HG03060 (cell line): ENCODE results near the gene FOXP1.

Experiments used
- ATAC-seq: cut with Tn5 transposase; IDR thresholded peaks from one replicate; pipeline ENCODE4 v1.9.1; 2021; ENCODE audit warnings: low read depth, moderate number of reproducible peaks; ENCODE audit not compliant: unreplicated experiment

The FOXP1 gene

GRCh38 chr3:71075494-71075893 is 508.0 kb downstream of the FOXP1 start:
- no peak for ATAC-seq

GRCh38 chr3:71074423-71074822 is 509.1 kb downstream of the FOXP1 start:
- ATAC-seq = no peak

DNA sequence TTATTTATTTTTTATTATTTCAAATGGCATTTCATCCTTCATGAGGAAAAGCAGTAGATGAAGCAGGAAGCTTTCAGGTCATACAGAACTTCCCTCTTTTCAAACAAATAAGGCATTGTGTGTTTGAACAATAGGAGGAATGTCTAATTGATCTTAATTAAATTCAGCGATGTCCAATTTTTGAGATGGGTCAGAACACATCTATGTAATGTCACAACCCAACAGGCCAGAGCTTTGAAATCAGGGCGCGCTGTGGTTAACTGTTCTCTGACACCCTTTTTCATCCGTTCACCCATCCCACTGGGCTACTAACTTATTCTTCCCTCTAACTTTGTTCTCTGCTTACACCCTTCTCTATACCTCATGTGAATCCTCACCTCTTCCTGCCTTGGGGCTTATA is 510.5 kb downstream of the FOXP1 start:
- no peak for ATAC-seq

GRCh38 chr3:71072287-71072686 is 511.2 kb downstream of the FOXP1 start:
- ATAC-seq = no peak

DNA sequence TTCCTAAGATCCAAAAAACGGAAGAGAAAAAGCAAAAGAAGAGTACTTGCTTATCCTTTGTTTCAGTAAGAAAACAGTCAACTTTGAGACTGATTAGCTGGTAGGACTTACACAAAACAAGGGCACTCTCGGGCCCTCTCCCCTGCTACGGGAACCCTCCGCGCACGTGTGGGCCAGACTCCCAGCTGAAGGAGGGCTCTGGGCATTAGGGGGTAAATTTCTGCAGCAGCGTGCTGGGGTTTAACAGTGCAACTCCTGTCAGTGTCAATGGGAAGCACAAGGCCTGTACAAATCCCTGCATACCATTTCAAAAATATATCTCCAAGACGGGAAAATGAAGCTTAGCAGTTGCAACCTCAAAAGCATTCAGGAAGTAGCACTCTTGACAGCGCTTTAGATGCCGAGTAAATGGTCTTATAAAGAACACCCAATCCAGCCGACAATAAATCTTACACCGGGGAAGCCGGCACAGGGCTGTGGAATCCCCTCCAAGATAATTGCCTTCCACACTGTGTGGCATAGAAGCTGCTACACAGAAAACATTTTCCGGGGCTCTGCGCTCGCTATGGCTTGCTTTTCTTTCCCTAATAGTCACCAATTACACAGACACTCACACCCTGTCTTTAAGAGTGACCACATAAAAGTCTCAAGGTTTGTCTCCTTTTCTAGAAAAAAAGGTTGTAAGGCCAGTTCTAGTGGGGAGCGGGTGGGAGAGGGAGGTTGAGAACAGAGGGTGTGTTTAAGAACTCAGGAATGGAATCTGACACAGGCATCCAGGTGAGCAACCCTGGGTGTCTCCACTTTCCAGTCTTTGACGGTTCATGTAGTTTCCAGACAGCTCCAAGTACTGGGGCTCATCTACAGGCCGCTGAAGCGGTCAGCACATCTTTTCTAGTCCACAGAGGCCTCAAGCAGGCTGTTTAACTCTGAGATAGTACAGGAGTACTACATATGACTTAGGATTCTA is 512.7 kb downstream of the FOXP1 start:
- no peak for ATAC-seq

GRCh38 chr3:71069797-71070196 is 513.7 kb downstream of the FOXP1 start:
- no peak for ATAC-seq

DNA sequence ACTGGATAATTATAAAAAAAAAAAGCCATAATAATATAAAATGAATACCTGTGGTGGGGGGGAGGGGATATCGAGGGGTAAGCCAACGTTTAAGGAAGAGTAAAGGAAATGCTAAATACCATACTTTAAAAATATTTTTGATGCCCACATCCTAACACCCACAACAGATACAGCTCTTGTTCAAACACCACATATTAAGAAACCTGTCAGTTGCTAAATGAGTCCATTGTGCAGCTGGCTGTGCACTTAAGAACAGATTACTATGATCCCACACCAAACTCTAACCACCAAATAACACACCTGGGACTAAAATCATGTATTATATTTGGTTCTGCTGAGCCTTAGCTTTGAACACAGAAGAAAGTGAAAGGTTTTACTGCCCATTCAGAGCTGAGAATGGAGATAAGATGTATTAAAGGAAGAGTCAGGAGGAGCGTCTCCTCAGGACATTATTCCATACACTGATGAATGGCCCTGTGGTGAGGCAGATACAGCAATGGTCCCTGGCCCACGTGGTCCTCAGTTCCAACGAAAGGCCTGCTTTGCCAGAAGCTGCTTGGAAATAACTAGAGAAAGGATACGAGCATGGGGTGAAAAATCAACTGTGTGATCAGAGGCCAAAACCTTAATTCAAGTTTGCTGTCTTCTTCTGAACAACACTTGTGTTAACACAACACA is 515.4 kb downstream of the FOXP1 start:
- no peak for ATAC-seq

DNA sequence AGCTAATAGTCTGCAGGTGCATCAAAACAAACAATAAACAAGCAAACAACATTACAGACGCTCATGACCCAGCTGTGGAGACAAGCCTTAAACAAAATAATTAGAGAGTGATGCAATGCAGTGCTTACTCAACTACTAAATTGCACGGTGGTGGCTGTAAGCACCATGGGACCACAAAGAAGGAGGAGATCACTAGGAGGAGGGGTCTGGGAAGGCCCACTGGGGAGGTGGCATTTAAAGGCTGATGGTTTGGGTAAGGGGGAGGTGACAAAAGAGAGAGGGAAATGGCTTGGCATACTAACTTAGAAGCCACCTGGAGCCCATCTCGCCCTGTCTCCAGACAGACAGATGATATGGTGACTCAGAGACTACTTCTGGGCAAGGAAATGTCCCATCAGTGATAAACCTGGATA is 516.7 kb downstream of the FOXP1 start:
- ATAC-seq = no peak

DNA sequence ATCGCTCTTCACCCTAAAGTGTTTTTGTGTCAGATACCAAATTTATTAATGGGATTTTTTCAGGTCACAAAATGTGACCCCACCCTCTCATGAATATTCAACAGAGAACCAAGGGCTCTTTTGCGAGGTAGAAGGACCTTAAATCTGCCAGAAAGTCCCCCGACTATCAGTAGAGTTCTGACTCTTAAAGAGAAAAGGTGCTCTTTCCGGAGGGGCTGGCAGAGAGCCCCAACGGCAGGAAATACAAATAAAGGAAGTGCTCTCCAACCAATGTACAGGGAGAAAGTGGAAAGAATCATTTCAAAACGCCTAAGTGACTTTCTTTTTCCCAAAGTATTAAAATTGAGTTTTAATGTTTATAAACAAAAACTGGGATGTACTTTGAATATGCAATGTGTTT is 517.2 kb downstream of the FOXP1 start:
- no peak for ATAC-seq

GRCh38 chr3:71065764-71066013 is 517.8 kb downstream of the FOXP1 start:
- ATAC-seq = no peak

DNA sequence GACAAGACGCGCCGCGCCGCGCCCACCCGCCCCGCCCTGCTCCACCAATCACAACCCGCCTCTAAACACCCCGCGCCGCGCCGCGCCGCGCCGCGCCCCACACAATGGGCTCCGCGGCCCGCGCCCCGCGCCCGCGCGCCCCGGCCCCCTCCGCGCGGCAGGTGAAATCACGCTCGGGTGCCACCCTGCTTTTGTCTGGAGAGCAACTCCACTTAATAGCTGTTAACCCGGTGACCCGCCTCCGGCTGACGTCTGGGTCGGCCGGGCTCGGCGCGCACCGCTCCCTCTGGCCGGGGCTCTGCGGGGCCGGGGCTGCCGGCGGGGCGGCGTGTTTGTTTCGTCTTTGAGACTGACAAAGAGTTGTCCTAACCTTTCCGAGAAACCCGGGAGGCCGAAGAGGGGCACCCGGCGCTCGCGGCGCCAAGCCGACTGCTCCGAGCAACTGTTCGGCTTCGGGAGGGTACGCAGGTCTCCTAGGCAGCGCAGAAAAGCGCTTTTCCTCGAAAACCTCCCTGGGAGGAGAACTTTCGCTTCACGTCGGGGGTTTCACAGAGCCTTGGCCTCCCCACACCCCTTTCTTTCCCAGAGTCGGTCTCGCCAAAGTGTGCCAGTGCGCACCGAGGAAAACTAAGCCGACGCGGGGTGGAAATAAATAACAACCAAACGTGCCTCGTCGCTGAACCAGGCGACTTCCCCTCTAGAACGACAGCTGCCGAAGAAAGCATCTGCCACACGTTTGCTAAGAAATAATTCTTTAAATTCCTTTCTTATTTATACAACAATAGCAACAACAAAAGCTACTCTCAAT is 518.4 kb downstream of the FOXP1 start:
- no peak for ATAC-seq

DNA sequence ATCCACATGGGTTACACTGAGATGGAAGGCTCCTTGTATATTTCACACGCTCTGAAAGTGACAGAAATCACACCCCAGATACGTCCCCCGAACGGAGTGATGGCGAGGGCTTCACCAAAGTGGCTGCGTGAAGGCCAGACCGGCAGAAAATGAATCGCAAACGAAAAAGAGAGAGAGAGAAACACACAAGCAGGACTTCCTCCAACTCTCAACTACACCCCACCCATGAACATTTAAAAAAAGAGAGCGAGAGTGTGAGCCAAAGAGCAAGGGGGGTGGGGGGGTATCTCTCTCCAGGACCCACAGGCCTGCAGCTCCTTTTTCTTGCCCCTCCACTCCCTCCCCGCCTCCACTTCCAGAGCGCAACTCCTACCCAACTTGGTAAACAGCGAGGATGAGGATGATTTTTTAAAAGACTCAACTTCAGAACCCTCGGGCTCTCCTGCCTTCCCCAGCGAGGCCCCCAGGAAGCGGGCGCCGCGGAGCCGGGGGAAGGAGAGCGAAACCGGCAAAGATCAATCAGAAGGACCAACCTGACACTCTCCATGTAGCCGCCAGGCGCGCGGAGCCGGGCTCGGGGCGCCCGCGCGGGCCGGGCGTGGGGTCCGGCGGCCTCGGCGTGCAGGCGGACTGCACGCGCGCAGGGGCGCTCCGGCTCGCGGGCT is 519.1 kb downstream of the FOXP1 start:
- ATAC-seq = no peak

- no peak for ATAC-seq
These were observed 519.7 kb downstream of the FOXP1 start for GRCh38 chr3:71063773-71064290.

GRCh38 chr3:71062952-71063772 is 520.4 kb downstream of the FOXP1 start:
- ATAC-seq = no peak

- no peak for ATAC-seq
These were observed 521.2 kb downstream of the FOXP1 start for GRCh38 chr3:71062037-71062932.

GRCh38 chr3:71061581-71061980 is 521.9 kb downstream of the FOXP1 start:
- ATAC-seq = no peak

DNA sequence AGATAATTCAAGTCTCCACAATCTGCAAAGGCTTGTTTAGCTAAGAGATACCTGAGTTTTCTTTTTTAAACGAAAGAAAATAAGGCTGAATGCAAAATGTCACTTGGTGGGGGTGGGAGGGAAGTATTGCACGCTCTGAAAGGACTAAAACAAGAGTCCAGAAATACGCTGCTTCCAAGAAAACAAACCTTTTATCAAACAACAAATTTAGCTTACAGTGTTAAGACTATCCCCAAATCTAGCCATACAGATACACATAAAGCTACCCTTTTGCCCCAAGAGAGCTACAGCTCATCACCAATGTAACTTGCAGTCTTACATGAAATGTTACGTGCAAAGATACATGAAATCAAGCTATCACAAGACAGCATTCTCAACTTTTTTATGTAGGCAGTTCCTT is 522.5 kb downstream of the FOXP1 start:
- ATAC-seq = no peak

- no peak for ATAC-seq
These were observed 523.0 kb downstream of the FOXP1 start for GRCh38 chr3:71060536-71060935.

DNA sequence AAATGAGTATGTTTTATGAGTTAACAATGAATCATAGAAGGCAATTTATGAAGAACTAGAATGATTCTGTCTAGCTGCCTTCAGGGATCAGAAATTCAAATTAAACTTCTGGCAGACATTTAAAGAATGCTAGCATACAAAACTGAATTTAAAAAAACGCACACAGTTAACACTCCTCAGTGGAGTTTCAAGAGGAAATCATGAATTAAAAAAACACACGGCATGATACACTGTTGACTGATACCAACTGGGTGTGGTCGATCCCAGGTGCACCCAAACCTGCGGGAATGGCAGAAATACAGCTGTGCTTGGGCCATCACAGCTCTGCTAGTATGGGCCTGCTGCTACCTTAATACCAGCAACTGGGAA is 526.0 kb downstream of the FOXP1 start:
- no peak for ATAC-seq
